ENCODE data around the gene FAIM2. TPM values are rescaled to one million over a fixed set of nuclear protein-coding genes. Genes with fewer than 3 reads are reported as not detected.

FAIM2 gene
- total RNA-seq, 4 donors from 2014 or later: 0.13 to 1.1 TPM; not detected in 2

- Histone ChIP-seq H3K27me3 (no peaks in the 10 kb centered on the region), H3K9me3 (no peaks in the 10 kb centered on the region), H3K36me3 (no peaks in the 10 kb centered on the region), H3K4me3 (no peak overlapping the region), H3K4me1 (no peaks in the 10 kb centered on the region), H3K27ac (no peak overlapping the region)
- TF ChIP-seq CTCF (IDR thresholded peaks at IDR 0.05 in 4 of 5, conservative IDR thresholded peaks at IDR 0.05 in 1 of 5): no peak
- no peak for TF ChIP-seq POLR2A (IDR thresholded peaks at IDR 0.05)
- no peak for ATAC-seq
- in situ Hi-C loops (cut with MboI; ENCODE audit: low sequenced_read_pairs in 4 of 4): no loop called here
- DNase-seq: no peak
- intact Hi-C loops (cut with DNase I; ENCODE audit: low total_unique reads): no loop called here
These were observed 42.8 kb upstream of the FAIM2 start for GRCh38 chr12:49946497-49946896.

GRCh38 chr12:49946086-49946485 is 42.4 kb upstream of the FAIM2 start:
- H3K27ac ChIP-seq: no peak overlapping the region
- in situ Hi-C loops (cut with MboI; ENCODE audit: low sequenced_read_pairs in 4 of 4): no loop called here
- ATAC-seq: no peak

GRCh38 chr12:49945394-49946080 is 41.8 kb upstream of the FAIM2 start:
- H3K9me3 ChIP-seq: no peaks in the 10 kb centered on the region
- peak; percentile 29 to 53 for DNase-seq
- intact Hi-C loops (cut with DNase I; ENCODE audit: low total_unique reads) (no loop called here), in situ Hi-C loops (cut with MboI; ENCODE audit: low sequenced_read_pairs in 4 of 4) (no loop called here)
- H3K36me3 ChIP-seq: no peaks in the 10 kb centered on the region
- no peak overlapping the region for H3K27ac ChIP-seq
- peak overlapping the region in 3 of 4 donors; percentile 22 to 32 (median 23) for H3K4me3 ChIP-seq
- no peaks in the 10 kb centered on the region for H3K4me1 ChIP-seq
- no peaks in the 10 kb centered on the region for H3K27me3 ChIP-seq
- ATAC-seq: peak; percentile 84 to 92
- TF ChIP-seq CTCF (IDR thresholded peaks at IDR 0.05 in 4 of 5, conservative IDR thresholded peaks at IDR 0.05 in 1 of 5) (peak; percentile 29 to 78 (median 66)), POLR2A (IDR thresholded peaks at IDR 0.05) (no peak)

More at GRCh38 chr12:49946086-49946485, 42.4 kb upstream of the FAIM2 start:
- Histone ChIP-seq H3K9me3 (no peaks in the 10 kb centered on the region), H3K27me3 (no peaks in the 10 kb centered on the region), H3K36me3 (no peaks in the 10 kb centered on the region), H3K4me3 (no peak overlapping the region), H3K4me1 (no peaks in the 10 kb centered on the region)
- no peak for TF ChIP-seq CTCF (IDR thresholded peaks at IDR 0.05 in 4 of 5, conservative IDR thresholded peaks at IDR 0.05 in 1 of 5)
- no peak for TF ChIP-seq POLR2A (IDR thresholded peaks at IDR 0.05)
- DNase-seq: no peak
- intact Hi-C loops (cut with DNase I; ENCODE audit: low total_unique reads): no loop called here

- no peak for ATAC-seq
These were observed 41.0 kb upstream of the FAIM2 start for GRCh38 chr12:49944718-49945117.

More at GRCh38 chr12:49944718-49945117, 41.0 kb upstream of the FAIM2 start:
- Histone ChIP-seq H3K4me3 (no peak overlapping the region), H3K9me3 (no peaks in the 10 kb centered on the region), H3K4me1 (no peaks in the 10 kb centered on the region), H3K27ac (no peak overlapping the region), H3K27me3 (no peaks in the 10 kb centered on the region), H3K36me3 (no peaks in the 10 kb centered on the region)
- in situ Hi-C loops (cut with MboI; ENCODE audit: low sequenced_read_pairs in 4 of 4) (no loop called here), intact Hi-C loops (cut with DNase I; ENCODE audit: low total_unique reads) (no loop called here)
- DNase-seq: no peak
- TF ChIP-seq CTCF (IDR thresholded peaks at IDR 0.05 in 4 of 5, conservative IDR thresholded peaks at IDR 0.05 in 1 of 5) (no peak), POLR2A (IDR thresholded peaks at IDR 0.05) (no peak)
